LNCAP (cell line): ENCODE measurements around the gene KCNH8.

Source experiments
- CTCF ChIP-seq: fragments of 450-650 bp; IDR thresholded peaks from 2 replicates; pipeline ENCODE4 v1.5.1; 2017; ENCODE audit warnings: mild to moderate bottlenecking

KCNH8 gene

GRCh38 chr3:19256313-19256712 is 108.0 kb downstream of the KCNH8 start:
- no peak for TF ChIP-seq CTCF

GRCh38 chr3:19263606-19264005 is 115.3 kb downstream of the KCNH8 start:
- no peak for TF ChIP-seq CTCF

GRCh38 chr3:19264424-19264823 is 116.1 kb downstream of the KCNH8 start:
- TF ChIP-seq CTCF: no peak

DNA sequence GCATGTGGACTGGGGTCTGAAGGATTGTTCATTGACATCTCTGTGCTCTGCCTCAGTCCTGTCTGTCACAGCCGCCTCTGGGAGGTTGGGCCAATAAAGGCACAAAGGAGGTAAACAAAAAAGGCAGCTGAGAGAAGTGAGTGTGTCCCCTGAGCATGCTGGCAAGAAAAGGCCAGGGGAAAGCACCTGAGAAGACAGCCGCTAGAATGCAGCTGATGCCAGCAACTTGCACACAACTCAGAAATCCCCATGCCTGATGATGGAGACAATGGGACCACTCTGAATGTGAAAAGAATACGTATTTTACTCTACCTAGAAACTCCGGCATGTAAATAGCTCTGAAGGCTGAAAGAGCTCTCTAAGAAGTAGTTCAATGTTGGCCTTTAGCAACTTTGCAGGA is 118.7 kb downstream of the KCNH8 start:
- TF ChIP-seq CTCF: no peak

GRCh38 chr3:19270481-19270880 is 122.2 kb downstream of the KCNH8 start:
- TF ChIP-seq CTCF: no peak

DNA sequence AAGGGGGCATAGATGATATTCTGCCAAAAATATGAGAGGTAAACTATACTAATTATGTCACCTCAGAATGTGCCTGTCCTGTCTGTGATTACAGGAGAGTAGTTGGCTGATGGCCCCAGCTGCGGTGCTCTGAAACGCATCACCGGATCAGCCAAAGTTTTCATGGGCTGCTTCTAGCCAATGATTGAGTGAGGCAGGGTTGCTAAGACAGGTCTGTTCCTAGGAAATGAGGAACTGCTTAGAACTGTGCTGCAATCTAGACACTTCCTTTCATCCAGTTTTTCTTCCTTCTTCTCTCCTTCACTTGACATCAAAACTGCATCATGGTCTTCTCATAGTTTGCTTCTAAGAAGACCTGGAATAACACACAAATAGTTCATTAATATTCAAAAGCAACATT is 124.0 kb downstream of the KCNH8 start:
- no peak for TF ChIP-seq CTCF

- no peak for TF ChIP-seq CTCF
Measured at GRCh38 chr3:19273091-19273490, 124.8 kb downstream of the KCNH8 start.

GRCh38 chr3:19274576-19274975 is 126.3 kb downstream of the KCNH8 start:
- no peak for TF ChIP-seq CTCF
